Liver (tissue), 9 donors: ENCODE data around the gene CCR7. TPM values are rescaled to one million over a fixed set of nuclear protein-coding genes. Genes with fewer than 3 reads are reported as not detected.

ENCODE experiments used
- DNase-seq: peaks from one replicate; pipeline ENCODE4 v3.0.0-alpha.2; 2017; ENCODE audit warnings: low spot score
- H3K27ac ChIP-seq, 2 donors: one replicate each; pipeline ENCODE4 v1.7.0; 2013; ENCODE audit warnings: inconsistent platforms in 2 of 2, low read length in 2 of 2, control low read depth in 1 of 2, low read depth in 1 of 2, mild to moderate bottlenecking in 1 of 2
- H3K27me3 ChIP-seq, 4 donors: one replicate each; pipeline versions ENCODE4 v1.6.1 to v1.7.0; 2013; ENCODE audit warnings: low read length in 3 of 4, inconsistent platforms in 1 of 4, mild to moderate bottlenecking in 1 of 4, moderate library complexity in 1 of 4; ENCODE audit not compliant: control insufficient read depth in 4 of 4, insufficient read depth in 4 of 4
- H3K36me3 ChIP-seq, 4 donors: one replicate each; pipeline versions ENCODE4 v1.6.1 to v1.7.0; 2013; ENCODE audit warnings: low read length in 3 of 4, mild to moderate bottlenecking in 3 of 4, low read depth in 1 of 4, moderate library complexity in 1 of 4; ENCODE audit not compliant: control insufficient read depth in 4 of 4, insufficient read depth in 3 of 4
- H3K4me1 ChIP-seq, 4 donors: one replicate each; pipeline versions ENCODE4 v1.6.1 to v1.7.0; 2013; ENCODE audit warnings: low read length in 3 of 4, mild to moderate bottlenecking in 3 of 4, moderate library complexity in 1 of 4; ENCODE audit not compliant: control insufficient read depth in 4 of 4, insufficient read depth in 4 of 4
- H3K4me3 ChIP-seq, 3 donors: one replicate each; pipeline versions ENCODE4 v1.6.1 to v1.7.0; 2013; ENCODE audit warnings: low read length in 3 of 3, control low read depth in 1 of 3, low read depth in 1 of 3, mild to moderate bottlenecking in 1 of 3
- H3K9ac ChIP-seq, 2 donors: one replicate each; pipeline ENCODE4 v1.7.0; 2013; ENCODE audit warnings: low read length in 2 of 2, mild to moderate bottlenecking in 2 of 2, moderate library complexity in 2 of 2, control low read depth in 1 of 2, low read depth in 1 of 2
- H3K9me3 ChIP-seq, 4 donors: one replicate each; pipeline versions ENCODE4 v1.6.1 to v1.7.0; 2013; ENCODE audit warnings: low read length in 3 of 4; ENCODE audit not compliant: control insufficient read depth in 4 of 4
- EGR1 ChIP-seq, 2 donors: IDR thresholded peaks; 2 replicates each; pipeline ENCODE4 v1.6.1; 2016 to 2018; ENCODE audit warnings: antibody characterized with exemption in 2 of 2, low read depth in 2 of 2
- FOXA1 ChIP-seq: IDR thresholded peaks from 2 replicates; pipeline ENCODE4 v1.6.1; 2016; ENCODE audit warnings: antibody characterized with exemption
- FOXA2 ChIP-seq: IDR thresholded peaks from 2 replicates; pipeline ENCODE4 v1.6.1; 2016; ENCODE audit warnings: antibody characterized with exemption
- GABPA ChIP-seq, 2 donors: IDR thresholded peaks in 1 of 2; conservative IDR thresholded peaks in 1 of 2; 2 replicates each; pipeline ENCODE4 v1.6.1; 2016; ENCODE audit warnings: antibody characterized with exemption in 2 of 2, mild to moderate bottlenecking in 1 of 2, moderate library complexity in 1 of 2
- HNF4A ChIP-seq, 2 donors: conservative IDR thresholded peaks; 2 replicates each; pipeline ENCODE4 v1.6.1; 2016; ENCODE audit warnings: antibody characterized with exemption in 2 of 2, mild to moderate bottlenecking in 2 of 2
- HNF4G ChIP-seq: IDR thresholded peaks from 2 replicates; pipeline ENCODE4 v1.6.1; 2016; ENCODE audit warnings: antibody characterized with exemption
- JUND ChIP-seq, 2 donors: IDR thresholded peaks; 2 replicates each; pipeline ENCODE4 v1.6.1; 2016; ENCODE audit warnings: antibody characterized with exemption in 2 of 2
- MAX ChIP-seq: IDR thresholded peaks from 2 replicates; pipeline ENCODE4 v1.6.1; 2016; ENCODE audit warnings: antibody characterized with exemption
- NR2F2 ChIP-seq: IDR thresholded peaks from 2 replicates; pipeline ENCODE4 v1.6.1; 2016; ENCODE audit warnings: antibody characterized with exemption
- RAD21 ChIP-seq, 2 donors: IDR thresholded peaks; 2 replicates each; pipeline ENCODE4 v1.6.1; 2016; ENCODE audit warnings: antibody characterized with exemption in 2 of 2, mild to moderate bottlenecking in 2 of 2
- RXRA ChIP-seq, 2 donors: IDR thresholded peaks; 2 replicates each; pipeline ENCODE4 v1.6.1; 2017 to 2018; ENCODE audit warnings: antibody characterized with exemption in 2 of 2, mild to moderate bottlenecking in 1 of 2
- SP1 ChIP-seq: IDR thresholded peaks from 2 replicates; pipeline ENCODE4 v1.6.1; 2018; ENCODE audit warnings: antibody characterized with exemption, mild to moderate bottlenecking
- TAF1 ChIP-seq: conservative IDR thresholded peaks from 2 replicates; pipeline ENCODE4 v1.6.1; 2016; ENCODE audit warnings: antibody characterized with exemption, mild to moderate bottlenecking
- YY1 ChIP-seq: IDR thresholded peaks from 2 replicates; pipeline ENCODE4 v1.6.1; 2016; ENCODE audit warnings: antibody characterized with exemption, mild to moderate bottlenecking
- ZBTB33 ChIP-seq: IDR thresholded peaks from 2 replicates; pipeline ENCODE4 v1.6.1; 2016; ENCODE audit warnings: antibody characterized with exemption
- WGBS: extraction: QIAGEN DNeasy Blood & Tissue Kit; methylation state at CpG from one replicate; pipeline ENCODE4 v1.1.7; 2013; 5-methylcytosine and 5-hydroxymethylcytosine counted together
- polyA plus RNA-seq, 2 donors: library from polyadenylated mRNA; stranded (reverse) in 1 of 2; unstranded in 1 of 2; fragments of 200-250 nt in 1 of 2; fragments of >200 nt in 1 of 2; fragmentation: Nextera tagmentation in 1 of 2; extraction: Ambion mirVana in 1 of 2; gene quantifications; one replicate each; pipeline versions ENCODE4 v1.2.1 to v1.2.3, GENCODE V29; 2013 to 2015
- total RNA-seq, 2 donors: library from RNA; depleted of rRNA; stranded (reverse); fragments of >200 nt; gene quantifications; one replicate each; pipeline ENCODE4 v1.2.3, GENCODE V29; 2014
- TF ChIP-seq, protein P1 (sequence below): IDR thresholded peaks from 2 replicates; pipeline ENCODE4 v1.6.1; 2016; ENCODE audit warnings: antibody characterized with exemption, mild to moderate bottlenecking
- TF ChIP-seq, protein P2 (sequence below): fragments of 150-350 bp; IDR thresholded peaks from 2 replicates; pipeline ENCODE4 v1.5.1; 2017; ENCODE audit warnings: improper control_type of control experiment, low read depth, low read length; ENCODE audit not compliant: missing input control
- TF ChIP-seq, protein P3 (sequence below): IDR thresholded peaks from 2 replicates; pipeline ENCODE4 v1.6.1; 2016; ENCODE audit warnings: antibody characterized with exemption
- donor health status: healthy.
- donor health status: healthy.
- donor health status: healthy.
- donor health status: healthy.
- donor health status: healthy.

The CCR7 gene
- total and polyA plus RNA-seq, 4 donors, result 0.08 to 0.89 (median 0.28) TPM

- Histone ChIP-seq H3K4me3 (no peak overlapping the region), H3K4me1 (no peaks in the 10 kb centered on the region), H3K9me3 (no peaks in the 10 kb centered on the region), H3K27me3 (no peaks in the 10 kb centered on the region), H3K36me3 (no peaks in the 10 kb centered on the region), H3K9ac (no peak overlapping the region), H3K27ac (no peak overlapping the region)
- no peak for DNase-seq
- TF ChIP-seq, protein P1, sequence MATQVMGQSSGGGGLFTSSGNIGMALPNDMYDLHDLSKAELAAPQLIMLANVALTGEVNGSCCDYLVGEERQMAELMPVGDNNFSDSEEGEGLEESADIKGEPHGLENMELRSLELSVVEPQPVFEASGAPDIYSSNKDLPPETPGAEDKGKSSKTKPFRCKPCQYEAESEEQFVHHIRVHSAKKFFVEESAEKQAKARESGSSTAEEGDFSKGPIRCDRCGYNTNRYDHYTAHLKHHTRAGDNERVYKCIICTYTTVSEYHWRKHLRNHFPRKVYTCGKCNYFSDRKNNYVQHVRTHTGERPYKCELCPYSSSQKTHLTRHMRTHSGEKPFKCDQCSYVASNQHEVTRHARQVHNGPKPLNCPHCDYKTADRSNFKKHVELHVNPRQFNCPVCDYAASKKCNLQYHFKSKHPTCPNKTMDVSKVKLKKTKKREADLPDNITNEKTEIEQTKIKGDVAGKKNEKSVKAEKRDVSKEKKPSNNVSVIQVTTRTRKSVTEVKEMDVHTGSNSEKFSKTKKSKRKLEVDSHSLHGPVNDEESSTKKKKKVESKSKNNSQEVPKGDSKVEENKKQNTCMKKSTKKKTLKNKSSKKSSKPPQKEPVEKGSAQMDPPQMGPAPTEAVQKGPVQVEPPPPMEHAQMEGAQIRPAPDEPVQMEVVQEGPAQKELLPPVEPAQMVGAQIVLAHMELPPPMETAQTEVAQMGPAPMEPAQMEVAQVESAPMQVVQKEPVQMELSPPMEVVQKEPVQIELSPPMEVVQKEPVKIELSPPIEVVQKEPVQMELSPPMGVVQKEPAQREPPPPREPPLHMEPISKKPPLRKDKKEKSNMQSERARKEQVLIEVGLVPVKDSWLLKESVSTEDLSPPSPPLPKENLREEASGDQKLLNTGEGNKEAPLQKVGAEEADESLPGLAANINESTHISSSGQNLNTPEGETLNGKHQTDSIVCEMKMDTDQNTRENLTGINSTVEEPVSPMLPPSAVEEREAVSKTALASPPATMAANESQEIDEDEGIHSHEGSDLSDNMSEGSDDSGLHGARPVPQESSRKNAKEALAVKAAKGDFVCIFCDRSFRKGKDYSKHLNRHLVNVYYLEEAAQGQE, result no peak
- TF ChIP-seq, protein P2, sequence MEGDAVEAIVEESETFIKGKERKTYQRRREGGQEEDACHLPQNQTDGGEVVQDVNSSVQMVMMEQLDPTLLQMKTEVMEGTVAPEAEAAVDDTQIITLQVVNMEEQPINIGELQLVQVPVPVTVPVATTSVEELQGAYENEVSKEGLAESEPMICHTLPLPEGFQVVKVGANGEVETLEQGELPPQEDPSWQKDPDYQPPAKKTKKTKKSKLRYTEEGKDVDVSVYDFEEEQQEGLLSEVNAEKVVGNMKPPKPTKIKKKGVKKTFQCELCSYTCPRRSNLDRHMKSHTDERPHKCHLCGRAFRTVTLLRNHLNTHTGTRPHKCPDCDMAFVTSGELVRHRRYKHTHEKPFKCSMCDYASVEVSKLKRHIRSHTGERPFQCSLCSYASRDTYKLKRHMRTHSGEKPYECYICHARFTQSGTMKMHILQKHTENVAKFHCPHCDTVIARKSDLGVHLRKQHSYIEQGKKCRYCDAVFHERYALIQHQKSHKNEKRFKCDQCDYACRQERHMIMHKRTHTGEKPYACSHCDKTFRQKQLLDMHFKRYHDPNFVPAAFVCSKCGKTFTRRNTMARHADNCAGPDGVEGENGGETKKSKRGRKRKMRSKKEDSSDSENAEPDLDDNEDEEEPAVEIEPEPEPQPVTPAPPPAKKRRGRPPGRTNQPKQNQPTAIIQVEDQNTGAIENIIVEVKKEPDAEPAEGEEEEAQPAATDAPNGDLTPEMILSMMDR, result no peak
- TF ChIP-seq EGR1 (IDR thresholded peaks at IDR 0.05; ENCODE audit: low read depth in 2 of 2) (no peak), JUND (IDR thresholded peaks at IDR 0.05) (no peak), GABPA (IDR thresholded peaks at IDR 0.05 in 1 of 2, conservative IDR thresholded peaks at IDR 0.05 in 1 of 2) (no peak), RXRA (IDR thresholded peaks at IDR 0.05) (no peak), SP1 (no peak), FOXA2 (no peak), HNF4A (conservative IDR thresholded peaks at IDR 0.05) (no peak), FOXA1 (no peak), RAD21 (IDR thresholded peaks at IDR 0.05) (no peak), HNF4G (no peak), MAX (no peak), NR2F2 (no peak), TAF1 (no peak), YY1 (no peak), ZBTB33 (no peak)
- TF ChIP-seq, protein P3, sequence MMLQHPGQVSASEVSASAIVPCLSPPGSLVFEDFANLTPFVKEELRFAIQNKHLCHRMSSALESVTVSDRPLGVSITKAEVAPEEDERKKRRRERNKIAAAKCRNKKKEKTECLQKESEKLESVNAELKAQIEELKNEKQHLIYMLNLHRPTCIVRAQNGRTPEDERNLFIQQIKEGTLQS, result no peak
- 93% methylated on average over 7 of the region's 7 CpGs for WGBS
Observed at GRCh38 chr17:40514013-40514875, 51.0 kb downstream of the CCR7 start.
